ENCODE measurements around the gene PLEKHG7. TPM values are rescaled to one million over a fixed set of nuclear protein-coding genes. Genes with fewer than 3 reads are reported as not detected.
A peak's percentile ranks its signal among the peaks of the same experiment; 100 is the strongest.

The PLEKHG7 gene
- total and polyA plus RNA-seq, 7 donors: not detected

- H3K27ac ChIP-seq: no peak overlapping the region
- H3K4me1 ChIP-seq: peaks cover 9% of the 10 kb centered on the region
- no peak overlapping the region for H3K4me3 ChIP-seq
- WGBS, 3 donors: 81 to 85% (median 83%) methylated on average over 1 of the region's 1 CpG
- intact Hi-C loops (cut with DNase I): loop anchor here in 1 of 2 donors (5.0 to 10.0 kb wide), 2 partner anchors 147 to 645 kb away; partner anchors contain the start of gene EEA1
- no peak for ATAC-seq
- no peaks in the 10 kb centered on the region for H3K27me3 ChIP-seq (ENCODE audit: insufficient read depth in 3 of 3, low read length in 2 of 3)
- H3K9me3 ChIP-seq: no peaks in the 10 kb centered on the region
- no peak for DNase-seq
- H3K36me3 ChIP-seq (ENCODE audit: insufficient read depth in 1 of 2, low read depth in 1 of 2): peaks cover 0 to 68% of the 10 kb centered on the region in 2 donors
- no peak for TF ChIP-seq CTCF (IDR thresholded peaks at IDR 0.05)
These were observed 77.1 kb downstream of the PLEKHG7 start for GRCh38 chr12:92779902-92780301.

GRCh38 chr12:92784356-92784755, 81.6 kb downstream of the PLEKHG7 start:
- Histone ChIP-seq H3K27me3 (ENCODE audit: insufficient read depth in 3 of 3, low read length in 2 of 3) (no peaks in the 10 kb centered on the region), H3K4me3 (no peak overlapping the region), H3K27ac (peak overlapping the region; percentile 47), H3K36me3 (ENCODE audit: insufficient read depth in 1 of 2, low read depth in 1 of 2) (peaks cover 0 to 34% of the 10 kb centered on the region in 2 donors), H3K4me1 (peaks cover 26% of the 10 kb centered on the region), H3K9me3 (no peaks in the 10 kb centered on the region)
- DNase-seq (no peak), ATAC-seq (peak in 1 of 4 donors; percentile 57)
- 12 to 33% (median 18%) methylated on average over 1 of the region's 1 CpG for WGBS, 3 donors
- no peak for TF ChIP-seq CTCF (IDR thresholded peaks at IDR 0.05)
- intact Hi-C loops (cut with DNase I): loop anchor here in 1 of 2 donors (5.0 to 10.0 kb wide), 2 partner anchors 143 to 640 kb away; partner anchors contain the start of gene EEA1

- intact Hi-C loops (cut with DNase I): loop anchor here (5.0 to 10.0 kb wide), 3 partner anchors 142 to 640 kb away; partner anchors contain the start of gene EEA1 (in 2 of the 2)
- H3K4me1 ChIP-seq: peaks cover 26% of the 10 kb centered on the region
- H3K27ac ChIP-seq: peak overlapping the region; percentile 48
- peaks cover 0 to 30% of the 10 kb centered on the region in 2 donors for H3K36me3 ChIP-seq (ENCODE audit: insufficient read depth in 1 of 2, low read depth in 1 of 2)
- peak; percentile 66 for TF ChIP-seq CTCF (IDR thresholded peaks at IDR 0.05)
- no peaks in the 10 kb centered on the region for H3K9me3 ChIP-seq
- ATAC-seq (peak; percentile 93 to 97 (median 97)), DNase-seq (no peak)
- 35 to 55% (median 37%) methylated on average over 1 of the region's 1 CpG for WGBS, 3 donors
- no peaks in the 10 kb centered on the region for H3K27me3 ChIP-seq (ENCODE audit: insufficient read depth in 3 of 3, low read length in 2 of 3)
- no peak overlapping the region for H3K4me3 ChIP-seq
These were observed 82.2 kb downstream of the PLEKHG7 start for GRCh38 chr12:92784797-92785562.

GRCh38 chr12:92785563-92785950, 82.8 kb downstream of the PLEKHG7 start:
- TF ChIP-seq CTCF (IDR thresholded peaks at IDR 0.05): no peak
- H3K9me3 ChIP-seq: no peaks in the 10 kb centered on the region
- DNase-seq (no peak), ATAC-seq (no peak)
- H3K27me3 ChIP-seq (ENCODE audit: insufficient read depth in 3 of 3, low read length in 2 of 3): no peaks in the 10 kb centered on the region
- no peak overlapping the region for H3K4me3 ChIP-seq
- peaks cover 0 to 25% of the 10 kb centered on the region in 2 donors for H3K36me3 ChIP-seq (ENCODE audit: insufficient read depth in 1 of 2, low read depth in 1 of 2)
- H3K27ac ChIP-seq: peak overlapping the region; percentile 48
- peaks cover 26% of the 10 kb centered on the region for H3K4me1 ChIP-seq
- 94 to 98% (median 94%) methylated on average over 1 of the region's 1 CpG for WGBS, 3 donors
- intact Hi-C loops (cut with DNase I): loop anchor here (5.0 to 10.0 kb wide), 3 partner anchors 142 to 639 kb away; partner anchors contain the start of gene EEA1 (in 1 of the 2)
